Measurements from ENCODE around the gene DSPP. TPM values are rescaled to one million over a fixed set of nuclear protein-coding genes. Genes with fewer than 3 reads are reported as not detected.

DSPP gene
- polyA plus RNA-seq (2011; rRNA removed), result not detected in 2 replicates
- polyA minus RNA-seq (2011; rRNA and poly(A)+ RNA removed), result not detected in 2 replicates

GRCh38 chr4:87608229-87608628 is at the start of gene DSPP:
Gene DSPP, plus strand, starts transcription at chr4:87608529. Its CDS starts 2,380 bp downstream, at chr4:87610909.
- TF ChIP-seq CTCF (IDR thresholded peaks at IDR 0.05; ENCODE audit: insufficient read depth, low read depth, low read length), result no peak
- DNase-seq (ENCODE audit: low read depth), result no peak

GRCh38 chr4:87559090-87559837 is 49.1 kb upstream of the DSPP start:
- no peak for TF ChIP-seq CTCF (IDR thresholded peaks at IDR 0.05; ENCODE audit: insufficient read depth, low read depth, low read length)
- DNase-seq (ENCODE audit: low read depth), result no peak
- Histone ChIP-seq H3K36me3 (ENCODE audit: control insufficient read depth, insufficient read depth, low read length) (no peaks in the 10 kb centered on the region), H3K27me3 (ENCODE audit: control insufficient read depth, insufficient read depth, low read length) (no peaks in the 10 kb centered on the region; the same call in 1 of the 2 replicates), H3K4me3 (ENCODE audit: low read depth, low read length) (no peak overlapping the region)
- ChIA-PET POLR2A (no interaction called here), CTCF (no interaction called here)

More at GRCh38 chr4:87608229-87608628, at the start of gene DSPP:
- H3K4me3 ChIP-seq (ENCODE audit: low read depth, low read length), result no peak within 1 kb of the TSS
- CTCF ChIA-PET, result no interaction called here
- POLR2A ChIA-PET, result no interaction called here
- H3K36me3 ChIP-seq (ENCODE audit: control insufficient read depth, insufficient read depth, low read length), result no peaks in the 10 kb centered on the region
- no peaks in the 10 kb centered on the region for H3K27me3 ChIP-seq (ENCODE audit: control insufficient read depth, insufficient read depth, low read length)

- Histone ChIP-seq H3K36me3 (ENCODE audit: control insufficient read depth, insufficient read depth, low read length) (no peaks in the 10 kb centered on the region), H3K4me3 (ENCODE audit: low read depth, low read length) (no peak overlapping the region), H3K27me3 (ENCODE audit: control insufficient read depth, insufficient read depth, low read length) (no peaks in the 10 kb centered on the region; the same call in 1 of the 2 replicates)
- ChIA-PET CTCF (interaction anchor here (2.7 kb wide), 1 partner anchor 17 kb away, joined by 9 read pairs; no protein-coding TSS in a partner anchor), POLR2A (no interaction called here)
- no peak for TF ChIP-seq CTCF (IDR thresholded peaks at IDR 0.05; ENCODE audit: insufficient read depth, low read depth, low read length)
- no peak for DNase-seq (ENCODE audit: low read depth)
These were observed 47.5 kb upstream of the DSPP start for GRCh38 chr4:87560802-87561201.

GRCh38 chr4:87565746-87566145 is 42.6 kb upstream of the DSPP start:
- DNase-seq (ENCODE audit: low read depth), result no peak
- no peaks in the 10 kb centered on the region; the same call in 1 of the 2 replicates for H3K27me3 ChIP-seq (ENCODE audit: control insufficient read depth, insufficient read depth, low read length)
- no peak overlapping the region for H3K4me3 ChIP-seq (ENCODE audit: low read depth, low read length)
- POLR2A ChIA-PET, result no interaction called here
- CTCF ChIA-PET, result no interaction called here
- no peaks in the 10 kb centered on the region for H3K36me3 ChIP-seq (ENCODE audit: control insufficient read depth, insufficient read depth, low read length)
- TF ChIP-seq CTCF (IDR thresholded peaks at IDR 0.05; ENCODE audit: insufficient read depth, low read depth, low read length), result no peak

GRCh38 chr4:87566276-87566675 is 42.1 kb upstream of the DSPP start:
- no peak for TF ChIP-seq CTCF (IDR thresholded peaks at IDR 0.05; ENCODE audit: insufficient read depth, low read depth, low read length)
- Histone ChIP-seq H3K27me3 (ENCODE audit: control insufficient read depth, insufficient read depth, low read length) (no peaks in the 10 kb centered on the region; the same call in 1 of the 2 replicates), H3K36me3 (ENCODE audit: control insufficient read depth, insufficient read depth, low read length) (no peaks in the 10 kb centered on the region), H3K4me3 (ENCODE audit: low read depth, low read length) (no peak overlapping the region)
- ChIA-PET POLR2A (no interaction called here), CTCF (no interaction called here)
- DNase-seq (ENCODE audit: low read depth), result no peak

All from BJ (cell line).